ENCODE measurements around the gene SORL1-AS1.

SORL1-AS1 gene

DNA sequence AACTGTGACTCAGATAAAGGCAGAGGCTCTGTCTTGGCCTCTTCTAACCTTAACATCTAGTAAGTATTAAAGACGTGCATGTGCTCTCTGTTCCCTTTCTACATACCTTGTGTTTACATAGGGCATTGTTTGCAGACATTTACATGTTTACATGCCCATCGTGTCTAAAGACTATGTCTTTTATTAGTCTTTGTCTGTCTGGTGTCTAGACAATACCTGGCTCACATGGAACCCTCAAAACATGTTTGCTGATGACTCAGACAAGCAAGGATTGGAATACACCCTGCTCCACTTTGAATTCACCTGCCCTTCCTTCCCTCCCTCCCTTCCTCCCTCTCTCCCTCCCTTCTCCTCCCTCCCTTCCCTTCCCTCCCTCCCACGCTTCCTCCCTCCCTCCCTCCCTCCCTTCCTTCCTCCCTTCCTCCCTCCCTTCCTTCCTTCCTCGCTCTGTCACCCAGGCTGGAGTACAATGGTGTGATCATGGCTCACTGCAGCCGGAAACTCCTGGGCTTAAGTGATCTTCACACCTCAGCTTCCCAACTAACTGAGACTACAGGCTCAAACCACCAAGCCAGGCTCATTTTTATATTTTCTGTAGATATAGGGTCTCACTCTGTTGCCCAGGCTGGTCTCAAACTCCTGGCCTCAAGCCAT is 23.7 kb upstream of the SORL1-AS1 start:
- DNase-seq = no peak

DNA sequence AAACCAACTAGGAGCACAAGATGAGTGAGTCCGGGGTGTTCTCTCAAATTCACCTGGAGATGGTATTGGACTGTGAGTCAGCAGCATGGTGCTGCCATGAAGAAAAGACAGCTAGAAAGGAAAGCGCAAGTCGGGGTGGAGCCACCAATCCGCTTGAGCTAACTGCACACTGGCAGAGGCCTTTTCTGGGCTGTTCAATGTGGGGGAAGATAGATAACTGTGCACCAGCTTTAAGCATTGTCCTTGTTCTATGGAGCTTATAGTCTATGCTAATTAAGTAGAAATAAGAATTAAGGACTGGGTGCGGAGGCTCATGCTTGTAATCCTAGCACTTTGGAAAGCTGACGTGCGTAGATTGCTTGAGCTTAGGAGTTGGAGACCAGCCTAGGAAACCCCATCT is 21.9 kb upstream of the SORL1-AS1 start:
- DNase-seq = no peak

DNA sequence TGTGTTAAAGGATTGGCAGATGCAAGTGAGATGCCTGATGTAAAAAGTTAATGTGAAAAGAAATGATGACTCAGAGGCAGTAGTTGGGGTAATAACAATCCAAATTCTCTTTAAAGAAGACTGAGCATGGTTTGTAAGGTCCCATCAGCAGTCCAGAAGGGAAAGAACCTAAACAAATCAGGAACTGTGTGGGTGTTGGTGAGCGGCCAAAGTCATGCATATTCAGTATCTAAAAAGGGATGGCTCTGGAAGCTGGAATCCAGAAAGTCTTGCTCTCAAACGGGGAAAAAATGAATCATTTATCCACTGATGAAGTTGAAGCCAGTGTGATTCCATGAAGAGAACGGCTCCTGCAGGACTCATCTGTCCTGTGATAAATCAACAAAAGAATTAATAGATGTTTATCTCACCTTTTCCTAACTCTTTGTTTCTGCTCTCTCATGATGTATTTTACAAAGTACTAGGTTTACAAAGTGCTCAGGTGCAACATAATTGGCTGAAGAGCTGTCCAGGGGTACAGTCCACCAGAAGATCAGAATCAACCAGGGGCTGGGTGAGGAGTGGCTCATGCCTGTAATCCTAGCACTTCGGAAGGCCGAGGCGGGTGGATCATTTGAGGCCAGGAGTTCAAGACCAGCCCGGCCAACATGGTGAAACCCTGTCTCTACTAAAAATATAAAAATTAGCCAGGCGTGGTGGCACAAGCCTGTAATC is 20.5 kb upstream of the SORL1-AS1 start:
- DNase-seq = no peak

DNA sequence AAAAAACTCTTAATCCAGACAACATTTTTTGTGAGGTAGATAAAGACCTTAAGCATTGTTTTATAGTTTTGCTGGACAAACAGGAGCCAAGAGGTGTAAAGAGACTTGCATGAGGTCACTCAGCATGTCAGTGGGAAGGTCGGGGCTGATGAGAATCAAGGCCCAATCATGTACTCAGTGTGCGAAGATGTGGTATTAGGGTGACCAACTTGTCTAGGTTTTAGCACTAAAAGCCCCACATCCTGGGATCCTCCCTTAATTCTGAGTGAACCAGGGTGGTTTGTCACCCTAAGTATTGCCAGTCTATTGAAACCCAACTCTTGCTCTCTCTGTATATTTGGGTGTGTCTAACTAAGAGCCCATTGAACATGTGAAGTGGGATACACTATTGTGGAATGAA is 19.5 kb upstream of the SORL1-AS1 start:
- DNase-seq = no peak

GRCh38 chr11:121471167-121471566 is 18.4 kb upstream of the SORL1-AS1 start:
- DNase-seq = no peak

GRCh38 chr11:121469910-121470309 is 17.1 kb upstream of the SORL1-AS1 start:
- DNase-seq = no peak

DNA sequence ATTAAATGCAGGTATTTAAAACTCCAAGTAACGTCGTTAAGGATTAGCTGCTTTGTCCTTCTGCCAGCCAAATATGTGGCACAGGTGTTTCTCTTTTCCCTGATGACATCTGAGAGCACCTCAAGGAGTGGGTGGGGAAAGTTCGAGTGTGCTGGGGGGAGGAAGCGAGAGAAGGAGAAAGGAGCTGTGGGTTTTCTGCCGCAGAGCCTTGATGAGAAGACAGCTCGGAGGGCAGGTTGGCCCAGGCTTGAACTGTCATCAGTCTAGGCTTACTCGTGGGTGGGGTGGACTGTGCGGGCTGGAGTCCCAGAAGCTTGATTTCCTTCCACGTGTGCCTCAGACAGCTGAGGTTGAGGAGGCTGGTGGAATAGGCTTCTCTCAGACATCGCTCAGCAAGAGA is 15.2 kb upstream of the SORL1-AS1 start:
- DNase-seq = no peak

DNA sequence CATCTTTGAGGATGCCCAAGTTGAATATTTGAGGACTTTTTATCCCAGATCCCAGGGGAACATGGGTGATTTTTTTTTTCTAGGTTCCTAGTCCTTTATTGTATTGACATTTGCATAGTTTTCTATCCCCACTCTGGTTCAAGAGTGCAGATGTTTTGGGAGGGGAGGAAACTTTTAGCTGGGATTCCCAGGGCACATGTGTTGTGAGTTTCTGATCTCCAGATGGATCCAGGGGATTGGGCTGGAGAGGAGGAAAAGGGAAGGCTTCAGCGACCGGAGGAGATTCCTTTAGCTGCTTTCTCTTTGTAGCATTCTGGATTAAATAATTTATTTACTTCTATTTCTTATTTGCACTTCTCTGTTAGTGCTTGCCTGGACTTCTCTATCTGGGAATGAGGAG is 14.7 kb upstream of the SORL1-AS1 start:
- DNase-seq = no peak

- no peak for DNase-seq
Observed at GRCh38 chr11:121466063-121466794, 13.5 kb upstream of the SORL1-AS1 start.

DNA sequence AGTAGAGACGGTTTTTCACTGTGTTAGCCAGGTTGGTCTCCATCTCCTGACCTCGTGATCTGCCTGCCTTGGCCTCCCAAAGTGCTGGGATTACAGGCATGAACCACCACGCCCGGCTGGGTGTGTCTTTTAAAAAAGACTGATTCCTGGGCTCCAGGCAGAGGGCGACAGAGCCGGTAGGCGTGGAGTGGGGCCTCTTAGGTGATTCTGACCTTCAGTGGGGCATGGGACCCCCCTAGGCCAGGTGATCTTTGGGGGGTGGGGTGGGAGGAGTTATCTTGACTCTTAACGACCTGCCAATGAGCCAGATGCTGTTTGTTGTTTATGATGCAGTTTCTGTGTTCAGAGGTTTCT is 12.9 kb upstream of the SORL1-AS1 start:
- no peak for DNase-seq

GRCh38 chr11:121464352-121464946 is 11.7 kb upstream of the SORL1-AS1 start:
- DNase-seq = no peak

DNA sequence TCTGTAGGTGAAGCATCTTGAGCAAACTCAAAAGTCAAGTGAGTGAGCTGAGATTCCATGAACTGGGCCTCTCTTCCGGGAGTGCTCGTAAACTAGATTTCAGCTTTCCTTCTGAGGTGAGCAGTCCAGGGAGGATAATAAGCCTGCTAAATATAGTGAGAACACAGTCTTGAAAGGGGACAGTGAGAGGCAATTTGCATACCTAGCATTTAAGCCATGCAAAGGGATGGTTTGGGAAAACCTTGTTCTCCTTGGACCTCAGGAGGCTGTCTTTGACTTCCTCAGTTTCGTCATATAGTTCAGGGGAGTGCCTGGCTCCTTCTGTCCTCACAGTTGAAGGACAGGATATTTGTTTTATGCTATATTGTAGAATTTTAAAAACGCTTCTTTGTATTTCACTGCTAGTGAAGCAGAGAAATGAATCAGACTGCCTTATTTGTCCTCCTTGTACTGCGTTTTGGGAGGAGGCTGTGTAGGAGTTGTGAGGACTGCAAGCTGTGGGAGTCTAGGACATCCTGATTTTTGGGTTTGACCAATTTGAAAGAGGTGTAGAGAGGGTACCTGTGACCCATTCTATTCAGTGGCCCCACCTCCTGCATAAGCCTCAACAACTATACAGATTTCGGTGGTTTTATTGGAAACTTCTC is 11.0 kb upstream of the SORL1-AS1 start:
- DNase-seq = no peak

GRCh38 chr11:121461843-121462242 is 9.1 kb upstream of the SORL1-AS1 start:
- no peak for DNase-seq

GRCh38 chr11:121460941-121461514 is 8.3 kb upstream of the SORL1-AS1 start:
- DNase-seq = no peak

DNA sequence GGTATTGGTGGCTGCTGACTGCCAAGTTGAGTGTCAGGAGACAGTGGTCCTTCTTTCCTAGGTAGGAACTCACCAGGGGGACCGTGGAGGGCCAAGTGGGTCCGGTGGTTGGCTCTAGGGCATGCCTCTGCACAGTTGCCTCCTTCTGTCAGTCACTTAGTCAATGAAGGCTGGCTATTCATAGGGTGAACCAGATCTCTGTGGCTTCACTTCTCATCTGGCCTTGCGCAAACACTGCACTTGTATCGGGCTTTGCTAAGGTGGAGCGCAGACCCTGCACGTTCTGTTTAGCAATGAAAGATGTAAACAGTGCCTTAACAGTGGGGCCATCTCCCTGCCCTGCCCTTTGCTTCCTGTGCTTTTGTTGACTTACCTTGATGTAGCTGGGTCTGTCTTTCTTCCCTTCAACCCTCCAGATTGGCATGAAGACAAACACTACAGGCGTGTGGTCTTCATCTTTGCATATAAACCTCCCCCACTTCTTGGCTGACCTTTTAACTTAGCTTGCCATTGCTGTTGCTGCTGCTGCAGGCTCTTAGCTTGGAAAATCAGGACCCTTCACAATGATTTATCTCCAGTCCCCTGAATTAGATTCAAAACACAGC is 6.7 kb upstream of the SORL1-AS1 start:
- DNase-seq = no peak

DNA sequence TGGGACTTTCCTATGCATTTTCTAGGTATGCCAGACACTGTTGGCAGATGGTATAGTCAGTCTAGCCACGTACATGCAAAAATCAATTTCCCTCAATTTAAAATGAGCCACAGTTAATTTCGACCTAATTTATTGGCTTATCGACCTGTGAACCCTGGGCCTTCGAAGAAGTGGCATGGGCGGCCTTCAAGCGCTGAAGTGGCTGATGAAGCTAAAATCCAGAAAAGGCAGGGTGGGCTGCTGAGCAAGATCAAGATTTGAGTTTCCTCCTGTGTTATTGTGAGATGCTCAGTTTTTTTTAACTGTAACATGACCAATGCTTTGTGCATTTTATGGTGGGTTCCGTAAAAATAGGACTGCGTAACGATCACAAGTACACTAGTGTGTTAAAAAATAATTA is 5.8 kb upstream of the SORL1-AS1 start:
- DNase-seq = no peak

- DNase-seq = no peak
Observed at GRCh38 chr11:121456816-121457431, 4.2 kb upstream of the SORL1-AS1 start.

DNA sequence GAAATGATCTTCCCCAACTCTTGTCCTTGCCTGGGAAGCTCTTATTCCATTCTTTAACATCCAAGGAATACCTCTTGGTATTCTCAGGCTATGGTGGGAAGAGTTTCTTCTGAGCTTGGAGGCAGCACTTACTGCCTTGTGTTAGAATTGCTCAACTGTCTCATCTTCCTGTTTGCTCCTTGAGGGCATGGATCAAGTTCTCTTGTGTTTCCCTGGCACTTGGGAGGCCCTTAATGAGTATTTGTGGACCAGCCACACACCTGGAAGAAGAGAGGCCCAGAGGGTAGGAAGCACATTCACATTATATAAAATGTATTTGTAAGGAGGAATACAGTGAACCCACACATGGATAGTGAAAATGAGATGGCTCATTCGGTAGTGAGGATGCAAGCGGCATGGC is 3.4 kb upstream of the SORL1-AS1 start:
- no peak for DNase-seq

DNA sequence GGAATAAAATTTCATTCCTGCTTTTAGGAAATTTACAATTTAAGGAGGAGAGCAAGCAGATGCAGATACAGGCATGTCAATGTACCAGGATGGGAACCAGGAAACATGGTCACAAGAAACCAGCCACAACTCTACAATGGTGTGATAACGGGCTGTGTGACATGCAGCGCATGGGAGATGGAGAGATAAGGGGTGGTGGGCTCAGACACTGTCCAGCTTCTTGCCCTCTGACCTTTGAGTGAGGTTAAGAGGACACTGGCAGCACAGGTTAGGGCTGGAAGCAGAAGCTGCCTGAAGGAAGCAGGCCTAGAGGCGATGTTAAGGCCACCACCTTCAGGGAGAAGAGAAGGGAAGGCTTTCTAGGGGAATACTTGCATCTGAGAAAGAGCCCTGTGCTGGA is 2.3 kb upstream of the SORL1-AS1 start:
- DNase-seq = no peak

GRCh38 chr11:121453589-121454299 is 977 bp upstream of the SORL1-AS1 start:
- DNase-seq = no peak
